Endometrium (tissue), 2 donors: Measurements from ENCODE around the gene ST8SIA1.
A peak's percentile ranks its signal among the peaks of the same experiment; 100 is the strongest.

ENCODE experiments used
- FAIRE-seq: peaks from 2 replicates; lab custom pipeline; 2012; peaks lifted over from hg19 to GRCh38; lab: Jason Lieb, UNC
- donor health status: control.
- donor health status: control.

Gene ST8SIA1

DNA sequence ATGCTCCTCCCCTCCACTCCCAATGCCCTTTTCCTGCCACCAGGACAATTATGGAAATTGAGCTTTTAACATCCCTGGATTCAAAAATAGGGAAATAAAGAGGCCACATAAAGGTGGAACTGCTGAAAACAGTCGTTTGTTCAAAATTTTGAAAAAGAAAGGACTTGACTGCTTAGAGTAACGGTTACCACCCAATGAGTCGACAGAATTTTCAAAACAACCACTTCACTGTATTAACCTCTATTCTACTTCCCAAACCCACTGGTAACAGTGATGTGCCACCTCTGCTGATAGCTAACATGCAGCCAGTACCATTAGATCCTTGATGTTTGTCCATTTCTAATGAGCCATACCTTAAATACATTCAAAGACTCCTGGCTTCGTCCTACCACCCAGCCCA is 4.9 kb downstream of the ST8SIA1 start:
- FAIRE-seq: no peak

DNA sequence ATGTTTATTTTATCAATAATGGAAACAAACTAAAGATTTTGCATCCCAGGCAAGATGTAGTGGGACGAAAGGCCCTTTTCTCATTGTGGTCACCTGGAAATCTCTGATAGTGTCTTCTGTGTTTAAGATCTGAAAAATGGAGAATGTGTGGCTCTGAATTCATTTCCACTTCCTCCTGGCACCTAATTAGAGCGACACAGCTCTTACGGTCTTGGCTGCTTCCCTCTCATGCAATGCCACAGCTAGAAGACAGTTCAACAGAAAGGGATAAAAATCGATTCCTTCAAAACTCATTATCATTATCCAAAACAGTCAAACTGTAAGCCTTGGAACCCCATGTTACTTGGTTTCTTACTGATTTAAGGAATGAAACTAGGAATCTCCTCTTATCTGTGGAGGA is 9.3 kb downstream of the ST8SIA1 start:
- FAIRE-seq: no peak

DNA sequence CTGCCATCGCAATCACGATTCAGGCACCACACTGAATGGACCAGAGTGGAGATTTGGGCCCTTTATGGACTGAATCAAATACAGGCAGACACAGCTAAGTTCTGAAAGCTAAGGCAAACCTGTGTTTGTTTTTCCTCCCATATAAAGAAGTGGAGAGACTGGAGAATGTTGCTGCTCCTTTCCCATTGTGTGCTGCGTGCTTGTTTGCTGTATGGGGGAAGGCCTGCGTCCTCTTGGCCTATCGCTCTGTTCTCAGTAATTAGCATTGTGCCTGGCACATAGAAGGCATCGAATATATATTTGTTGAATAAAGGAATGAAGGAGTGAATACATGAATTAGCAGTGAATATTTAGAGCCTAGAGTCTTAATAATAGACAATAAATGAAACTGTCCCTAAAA is 12.4 kb downstream of the ST8SIA1 start:
- FAIRE-seq: no peak

DNA sequence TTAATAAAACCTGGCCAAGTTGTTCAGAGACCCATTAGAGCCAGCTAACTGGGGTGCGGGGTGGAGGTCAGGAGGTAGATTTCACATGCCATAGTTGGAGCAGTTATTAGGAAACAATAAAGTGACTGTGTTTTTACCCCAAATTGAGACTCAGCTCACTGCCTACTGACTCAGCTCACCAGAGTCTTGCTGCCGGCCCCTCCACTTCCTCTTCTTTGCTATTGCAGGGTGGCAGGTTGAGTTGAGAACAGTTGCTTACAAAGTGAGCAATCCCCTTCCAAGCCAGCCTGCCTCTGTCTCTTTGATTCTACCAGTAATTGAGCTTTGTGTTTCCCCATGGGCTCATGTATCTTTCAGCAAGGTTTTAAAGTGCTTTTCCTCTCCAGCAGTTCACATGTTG is 12.9 kb downstream of the ST8SIA1 start:
- no peak for FAIRE-seq

DNA sequence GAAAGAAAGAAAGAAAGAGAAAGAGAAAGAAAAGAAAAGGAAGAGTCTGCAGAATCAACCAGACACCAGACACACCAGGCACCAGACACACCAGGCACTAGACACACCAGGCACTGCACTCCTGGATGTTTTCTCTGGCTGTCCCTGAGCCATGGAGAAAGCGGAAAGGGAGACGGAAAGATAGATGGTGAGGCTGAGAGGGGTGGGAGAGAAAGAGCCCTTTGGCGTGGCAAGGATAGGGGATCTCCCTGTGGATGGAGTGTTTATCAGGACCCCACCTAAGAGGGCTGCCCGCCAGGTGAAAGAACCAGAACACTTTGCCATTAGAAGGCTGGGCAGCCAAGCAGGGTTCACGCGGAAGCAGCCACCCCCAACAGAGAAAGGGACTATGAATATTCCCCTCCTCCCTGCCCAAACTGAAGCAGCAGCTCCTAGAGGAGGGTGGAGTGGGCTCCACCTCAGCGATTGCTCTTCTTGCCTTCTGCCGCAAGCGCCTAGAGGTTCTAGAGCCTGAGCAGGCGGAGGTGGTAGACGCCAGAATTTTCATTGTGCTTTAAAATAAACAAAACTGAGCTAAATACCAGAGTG is 13.4 kb downstream of the ST8SIA1 start:
- FAIRE-seq: no peak

DNA sequence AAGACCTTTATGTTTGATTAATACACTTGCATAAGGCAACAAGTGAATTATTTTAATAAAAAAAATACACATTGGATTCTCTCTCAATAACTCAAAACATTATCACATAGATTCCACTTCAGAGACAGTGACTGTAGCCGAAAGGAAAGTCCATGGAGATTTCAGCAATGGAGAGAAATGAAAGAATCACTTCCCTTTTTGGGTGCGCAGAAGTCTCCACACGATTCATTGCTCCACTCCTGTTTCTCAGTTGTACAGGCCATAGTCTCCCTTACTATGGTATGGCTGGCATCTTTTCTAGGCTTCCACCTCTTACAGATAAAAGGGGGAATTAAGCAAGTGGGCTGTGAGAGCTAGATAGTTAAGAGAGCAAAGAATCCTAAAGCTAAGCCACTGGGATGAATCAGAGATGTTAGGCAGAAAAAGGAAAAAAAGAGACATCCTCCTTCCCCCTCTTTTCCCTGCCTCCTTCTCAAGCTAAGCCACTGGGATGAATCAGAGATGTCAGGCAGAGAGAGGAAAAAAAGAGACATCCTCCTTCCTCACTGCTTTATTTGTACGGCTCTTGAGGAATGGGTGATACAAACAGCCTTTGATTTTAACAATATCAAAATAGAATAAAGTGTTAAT is 16.3 kb downstream of the ST8SIA1 start:
- no peak for FAIRE-seq

DNA sequence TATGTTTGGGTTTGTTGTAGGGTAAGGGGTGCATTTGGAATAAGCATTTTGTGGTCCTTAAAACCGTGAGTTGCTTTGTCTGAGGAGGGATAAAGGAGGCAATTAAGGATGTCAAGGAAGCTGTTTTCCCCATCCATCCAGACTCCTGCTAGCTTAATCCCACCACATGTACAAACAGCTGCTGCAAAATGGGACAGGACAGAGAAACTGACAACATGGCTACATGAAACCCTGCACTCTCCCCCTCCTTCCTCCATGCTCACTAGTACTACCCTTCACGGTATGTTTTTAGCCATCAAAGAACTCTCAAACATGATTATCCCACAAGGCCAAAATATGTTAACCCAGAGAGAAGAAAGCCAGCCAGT is 20.6 kb downstream of the ST8SIA1 start:
- FAIRE-seq: no peak

DNA sequence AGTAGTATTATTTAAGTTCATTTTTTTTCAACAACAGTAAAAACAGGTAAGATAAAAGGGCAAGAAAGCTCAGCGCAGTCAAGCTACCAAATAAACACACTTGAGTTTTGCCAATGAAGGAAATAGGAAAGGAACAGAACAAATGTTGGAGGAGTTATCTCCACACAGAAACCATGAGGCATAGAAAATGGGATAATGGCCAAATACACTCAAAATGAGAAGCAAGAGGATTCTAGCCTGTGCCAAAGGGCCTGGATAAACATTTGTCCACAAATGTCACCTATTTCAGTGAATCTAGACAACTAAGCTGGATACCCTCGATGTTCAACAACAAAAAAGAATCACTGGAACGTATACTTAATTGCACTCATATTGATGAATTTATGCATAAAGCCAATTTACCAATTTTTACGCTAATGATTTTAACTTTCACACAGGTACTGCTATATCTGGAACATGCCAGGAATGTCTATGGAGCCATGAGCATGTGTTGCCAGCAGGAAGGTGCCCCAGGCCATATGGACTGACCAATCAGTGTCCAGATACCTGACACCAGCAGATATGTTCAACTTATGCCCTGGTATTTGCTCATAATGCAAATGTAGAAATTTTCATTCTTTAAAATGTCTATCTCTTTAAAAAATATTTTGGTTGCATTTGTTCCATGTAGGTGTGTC is 21.1 kb downstream of the ST8SIA1 start:
- no peak for FAIRE-seq

DNA sequence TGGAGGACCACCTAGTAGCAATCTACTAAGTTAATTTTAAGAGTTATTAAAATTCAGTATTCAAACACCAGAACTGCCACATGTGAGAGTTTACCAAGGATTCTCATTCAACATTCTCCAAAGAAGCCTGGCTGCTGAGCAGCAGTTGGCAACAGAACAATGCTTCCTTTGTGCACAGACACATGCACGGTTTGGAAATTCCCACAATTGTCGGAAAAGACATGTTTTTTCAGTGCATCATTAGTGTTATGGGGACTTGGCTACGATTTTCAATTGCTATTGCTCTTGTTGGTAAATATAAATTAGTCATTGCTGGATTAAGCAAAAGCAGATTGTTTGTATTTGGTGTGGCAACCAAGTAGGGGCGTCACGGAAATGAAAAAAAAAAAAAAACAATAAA is 22.2 kb downstream of the ST8SIA1 start:
- FAIRE-seq: peak; percentile 85

DNA sequence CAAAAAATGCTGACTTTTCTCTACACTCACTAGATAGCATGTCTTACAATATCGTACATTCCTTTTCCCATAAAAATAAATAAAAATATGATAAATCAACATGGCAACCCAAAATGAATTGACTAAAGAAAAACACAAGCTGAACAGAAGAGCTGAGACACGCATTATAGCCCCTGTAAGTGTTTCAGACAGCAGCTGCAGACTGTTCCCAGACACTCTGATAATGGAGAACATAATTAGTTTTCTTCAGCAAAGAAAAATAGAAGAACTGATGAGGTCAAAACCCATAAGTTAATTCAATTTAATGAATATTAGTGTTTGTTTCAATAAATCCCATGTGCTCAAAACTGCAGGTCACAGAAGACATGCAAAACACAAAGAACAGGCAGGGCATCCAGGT is 23.8 kb downstream of the ST8SIA1 start:
- FAIRE-seq: no peak

DNA sequence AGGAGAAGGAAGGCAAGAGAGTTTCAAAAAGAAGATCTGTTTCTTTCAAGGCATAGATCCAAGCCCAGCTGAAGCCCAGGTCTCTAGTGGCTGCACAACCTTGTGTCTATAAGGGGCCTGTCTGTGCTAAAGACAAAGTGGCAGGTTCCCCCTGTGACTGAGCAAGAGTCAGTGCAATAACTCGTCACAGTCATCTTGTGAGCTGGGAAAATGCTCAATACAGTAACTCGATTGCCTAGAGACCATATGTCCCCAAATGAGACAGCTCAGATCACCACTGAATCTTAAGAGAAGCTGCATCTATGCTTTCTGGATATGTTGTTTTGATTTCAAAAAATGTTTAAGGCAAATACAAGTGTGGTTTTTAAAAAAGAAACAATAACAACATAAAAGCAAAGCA is 24.2 kb downstream of the ST8SIA1 start:
- no peak for FAIRE-seq

DNA sequence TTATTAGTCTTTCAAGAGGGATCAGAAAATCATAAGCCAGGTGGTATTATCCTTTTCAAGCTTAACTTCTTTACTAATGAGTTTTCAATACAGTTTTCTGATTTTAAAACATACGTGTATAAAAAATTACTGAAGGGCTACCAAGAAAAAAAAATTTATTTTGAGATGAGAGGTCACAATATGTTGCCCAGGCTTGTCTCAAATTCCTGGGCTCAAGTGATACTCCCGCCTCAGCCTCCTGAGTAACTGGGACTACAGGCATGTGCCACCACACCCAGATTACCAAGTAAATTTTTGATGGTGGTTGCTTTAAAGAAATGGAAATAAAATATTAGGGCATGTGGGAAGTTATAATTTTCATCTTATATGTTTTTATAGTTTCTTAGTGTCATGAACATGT is 26.7 kb downstream of the ST8SIA1 start:
- no peak for FAIRE-seq

DNA sequence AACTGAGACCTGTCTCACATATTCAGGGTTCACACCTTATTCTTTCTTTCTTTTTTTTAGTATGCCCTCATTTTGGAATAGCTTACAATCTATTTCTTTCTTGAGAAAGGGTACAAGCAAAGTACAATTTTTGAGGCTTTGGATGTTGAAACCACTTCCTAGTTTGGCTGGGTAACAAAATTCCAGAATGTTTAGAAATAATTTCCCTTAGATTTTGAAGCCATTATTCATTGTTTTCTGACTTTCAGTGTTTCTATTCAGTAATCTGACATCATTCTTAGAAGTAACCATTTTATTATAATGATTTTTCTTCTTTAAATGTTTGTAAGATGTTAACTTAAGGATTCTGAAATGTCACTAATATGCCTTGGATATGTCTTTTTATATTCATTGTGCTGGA is 28.2 kb downstream of the ST8SIA1 start:
- FAIRE-seq: no peak

DNA sequence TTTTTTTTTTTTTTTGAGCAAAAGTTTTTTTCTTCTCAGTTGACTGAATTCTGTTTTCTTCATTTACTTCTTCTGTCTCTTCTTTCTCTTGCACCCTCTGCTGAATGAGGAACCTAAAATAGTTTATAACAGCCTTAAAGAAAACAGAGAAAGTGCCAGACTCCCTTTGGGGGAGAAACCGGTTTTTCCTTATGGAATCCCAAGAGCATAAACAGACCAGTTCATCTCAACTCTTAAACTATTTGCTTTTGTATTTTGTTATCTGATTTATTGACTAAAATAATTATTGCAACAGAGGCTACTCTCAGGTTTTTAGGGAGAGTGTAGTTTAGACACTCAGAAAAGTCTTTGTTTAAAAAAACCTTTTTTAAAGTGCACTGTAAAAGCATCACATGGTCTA is 30.2 kb downstream of the ST8SIA1 start:
- FAIRE-seq: peak; percentile 97

DNA sequence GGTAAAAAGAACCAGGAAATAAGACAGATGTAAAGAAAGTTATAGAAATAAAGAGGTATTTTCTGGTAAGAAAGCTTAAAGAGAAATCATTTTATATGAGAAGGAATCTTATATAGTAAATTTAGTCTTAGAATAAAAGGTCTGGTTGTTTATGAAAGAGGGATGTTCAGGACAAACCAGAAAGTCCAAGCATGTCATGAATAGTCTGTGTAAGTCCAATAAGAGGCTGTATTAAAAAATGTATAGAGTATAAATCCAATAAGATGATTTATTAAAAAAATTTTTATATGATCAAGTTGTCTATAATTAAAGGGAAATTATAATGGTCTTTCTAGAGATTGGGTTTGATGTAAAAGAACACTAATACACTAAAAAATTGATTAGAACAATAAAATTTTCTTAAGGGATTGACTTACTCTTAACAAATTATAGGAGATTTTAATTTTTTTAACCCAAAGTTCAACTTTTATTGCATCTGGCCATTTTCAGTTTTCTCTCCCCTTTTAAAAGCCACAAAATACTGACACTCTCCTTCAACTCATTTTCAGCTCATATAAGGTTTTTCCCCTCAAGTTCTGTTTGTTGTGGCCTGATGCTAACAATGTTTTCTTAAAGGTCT is 35.1 kb downstream of the ST8SIA1 start:
- no peak for FAIRE-seq

DNA sequence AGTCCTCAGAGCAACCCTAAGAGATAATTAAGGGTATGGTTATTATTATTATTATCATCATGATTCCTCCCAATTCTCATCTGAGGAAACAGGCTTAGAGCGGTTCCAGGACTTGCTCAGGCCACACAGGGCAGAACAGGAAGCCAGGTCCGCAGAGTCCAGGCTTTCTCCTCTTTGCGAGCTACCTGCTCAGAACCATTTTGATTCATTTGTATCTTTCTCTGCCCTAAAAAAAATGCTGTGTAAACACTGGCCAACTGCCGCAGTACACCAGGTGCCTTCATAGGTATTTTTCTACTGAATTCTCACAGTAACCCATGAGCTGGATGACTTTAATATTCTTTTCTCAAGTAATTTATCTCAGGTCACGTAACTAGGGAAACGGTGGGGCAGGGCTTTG is 45.3 kb downstream of the ST8SIA1 start:
- no peak for FAIRE-seq

DNA sequence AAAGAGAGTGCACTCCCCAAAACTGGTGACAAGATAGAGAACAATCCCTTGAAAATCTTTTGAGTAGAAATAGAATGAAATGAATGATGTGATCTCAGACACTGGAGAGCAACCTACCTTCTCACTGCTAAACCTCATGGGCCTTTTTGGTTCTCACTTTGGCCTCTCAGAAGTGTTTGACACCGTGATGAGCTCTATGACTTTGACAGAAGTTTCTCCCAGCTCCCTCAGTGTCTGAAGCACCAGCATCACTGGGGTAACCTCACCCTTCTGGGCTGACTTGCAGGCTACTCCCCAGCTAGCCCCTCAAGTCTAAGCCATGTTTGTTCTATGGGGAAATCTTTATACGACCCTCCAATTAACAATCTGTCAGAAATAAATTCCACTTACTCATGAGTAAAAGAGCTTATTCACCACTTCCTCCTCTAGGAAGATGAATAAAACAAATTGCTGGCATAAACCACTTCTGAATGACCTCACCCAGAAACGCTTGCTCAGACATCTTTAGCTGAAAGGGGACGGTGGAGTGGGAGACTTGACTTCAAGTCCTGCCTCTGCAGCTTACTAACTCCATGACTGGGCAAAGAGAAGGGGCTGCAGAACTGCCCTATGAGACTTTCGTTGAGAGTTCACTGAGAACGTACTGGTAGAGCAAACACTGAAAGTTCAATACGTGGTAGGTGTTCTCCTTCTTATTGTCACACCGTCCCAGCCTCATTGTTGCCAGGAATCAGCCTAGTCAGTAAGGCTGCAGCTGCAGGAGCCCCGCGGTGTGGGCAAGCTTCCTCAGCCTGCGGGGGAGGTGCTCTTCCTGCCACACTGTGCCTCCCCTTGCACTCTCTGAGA is 46.5 kb downstream of the ST8SIA1 start:
- FAIRE-seq: no peak

DNA sequence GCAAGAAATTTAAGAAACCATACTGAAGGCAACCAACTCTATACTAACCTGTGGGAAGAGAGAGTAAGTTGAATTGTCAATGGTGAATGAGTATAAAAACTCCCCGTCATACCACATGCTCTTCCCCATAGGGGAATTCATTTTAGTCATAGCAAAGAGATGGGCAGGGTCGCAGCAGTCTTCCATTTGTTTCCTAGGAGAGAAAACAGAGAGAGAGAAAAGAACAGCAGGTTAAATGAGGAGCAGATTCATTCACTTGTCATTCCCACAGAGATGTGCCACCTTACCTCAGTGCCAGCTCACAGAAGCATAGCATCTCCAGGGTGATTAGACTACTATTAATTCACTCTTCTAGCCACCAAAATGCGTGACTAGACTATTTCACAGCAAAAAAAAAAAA is 47.4 kb downstream of the ST8SIA1 start:
- FAIRE-seq: no peak

DNA sequence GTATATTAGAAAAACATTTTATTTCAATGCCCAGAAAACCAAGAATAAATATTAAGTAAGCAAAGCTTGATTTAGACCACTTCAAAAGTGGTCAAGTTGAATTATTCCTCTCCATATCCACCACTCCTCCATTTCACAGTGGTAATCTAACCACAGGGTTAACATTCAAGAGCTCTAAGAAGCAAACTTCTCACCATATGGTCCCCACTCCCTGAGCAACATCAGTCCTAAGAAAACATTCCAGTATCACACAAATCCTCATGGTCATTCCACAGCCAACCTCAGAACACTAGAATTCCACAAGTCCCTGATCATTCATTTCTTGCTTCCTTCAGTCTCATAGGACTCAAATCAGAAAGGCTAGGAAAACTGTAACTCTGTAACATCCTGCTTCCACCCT is 47.9 kb downstream of the ST8SIA1 start:
- no peak for FAIRE-seq

DNA sequence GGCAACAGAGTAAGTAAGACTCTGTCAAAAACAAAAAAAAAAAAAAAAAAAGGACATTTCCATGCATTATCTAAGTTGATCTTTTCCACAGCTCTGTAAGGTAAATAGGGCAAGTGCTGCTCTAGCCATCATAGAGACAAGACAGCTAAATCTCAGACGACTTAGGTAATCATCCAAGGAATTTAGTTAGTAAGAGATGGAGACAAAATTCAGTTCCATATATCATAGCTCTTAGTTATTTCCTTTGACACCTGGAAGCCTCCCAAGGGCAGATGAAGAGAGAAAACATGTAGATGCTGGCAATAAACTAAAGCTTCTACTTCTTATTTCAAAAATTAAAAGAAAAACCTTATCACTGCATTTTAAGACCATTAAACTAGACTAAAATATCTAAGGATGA is 48.7 kb downstream of the ST8SIA1 start:
- no peak for FAIRE-seq

DNA sequence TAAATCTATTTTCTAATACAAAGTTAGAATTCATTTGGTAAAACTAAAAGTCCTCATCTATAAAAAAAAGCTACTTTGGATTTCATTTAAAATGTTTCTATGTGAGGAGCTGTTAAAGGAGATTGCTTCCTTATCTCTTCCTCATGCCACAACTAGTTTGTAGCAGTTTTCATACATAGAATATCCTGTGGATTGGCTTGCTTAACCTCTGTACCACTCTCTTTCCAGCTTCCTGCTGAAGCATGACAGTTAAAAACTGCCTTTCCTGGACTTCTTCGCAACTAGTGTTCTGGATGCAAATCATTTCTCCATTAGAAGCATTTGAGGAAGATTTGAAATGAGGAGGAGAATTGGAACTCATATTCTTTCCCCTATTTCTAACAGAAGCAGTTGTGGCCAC is 49.6 kb downstream of the ST8SIA1 start:
- FAIRE-seq: no peak

DNA sequence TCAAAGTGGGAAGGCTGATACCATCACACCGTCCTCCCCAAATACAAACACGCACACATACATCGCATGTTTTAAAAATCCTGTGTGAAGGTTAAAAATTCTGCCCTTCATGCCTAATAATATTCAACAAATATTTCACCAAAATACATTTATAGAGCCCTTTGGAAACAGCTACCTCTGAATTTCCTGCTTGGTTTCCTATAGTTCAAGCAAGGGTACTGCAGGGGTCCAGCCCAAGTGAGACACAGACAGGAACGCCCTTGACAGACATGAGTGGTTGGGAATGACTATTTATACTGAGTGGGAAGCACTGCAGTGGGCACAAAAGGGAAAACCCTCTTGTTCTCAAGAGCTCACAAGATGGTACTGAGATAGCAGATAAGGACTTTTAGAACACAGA is 51.0 kb downstream of the ST8SIA1 start:
- FAIRE-seq: no peak
